GM04504 (cell line): Measurements from ENCODE around the gene CDKN2A.

Source experiments
- DNase-seq: peaks from one replicate; pipeline ENCODE4 v3.0.0-alpha.2; 2012; ENCODE audit warnings: low read depth

Gene CDKN2A

DNA sequence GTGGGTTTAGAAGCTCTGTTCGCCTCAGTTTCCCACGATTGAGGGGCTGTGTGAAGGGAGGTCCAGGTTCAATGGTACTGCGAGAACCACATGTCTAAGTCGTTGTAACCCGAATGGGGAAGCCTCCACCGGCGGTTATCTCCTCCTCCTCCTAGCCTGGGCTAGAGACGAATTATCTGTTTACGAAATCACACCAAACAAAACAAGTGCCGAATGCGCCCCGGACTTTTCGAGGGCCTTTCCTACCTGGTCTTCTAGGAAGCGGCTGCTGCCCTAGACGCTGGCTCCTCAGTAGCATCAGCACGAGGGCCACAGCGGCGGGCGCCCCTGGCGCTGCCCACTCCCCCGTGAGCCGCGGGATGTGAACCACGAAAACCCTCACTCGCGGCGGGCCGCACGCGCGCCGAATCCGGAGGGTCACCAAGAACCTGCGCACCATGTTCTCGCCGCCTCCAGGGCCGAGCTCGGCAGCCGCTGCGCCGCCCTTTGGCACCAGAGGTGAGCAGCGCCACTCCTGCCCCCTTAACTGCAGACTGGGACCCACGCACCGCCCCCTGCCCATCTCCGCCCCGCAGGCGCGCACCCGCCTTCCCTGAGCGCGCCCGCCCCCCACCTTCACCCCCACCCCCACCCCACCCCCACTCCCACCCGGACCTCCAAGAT lies at the start of gene CDKN2A:
Gene CDKN2A, minus strand, starts transcription at position 500 of the 663 bp plus-strand sequence.
- DNase-seq, result no peak

- DNase-seq, result no peak
Measured at GRCh38 chr9:22043928-22044327, 49.7 kb upstream of the CDKN2A start.

DNA sequence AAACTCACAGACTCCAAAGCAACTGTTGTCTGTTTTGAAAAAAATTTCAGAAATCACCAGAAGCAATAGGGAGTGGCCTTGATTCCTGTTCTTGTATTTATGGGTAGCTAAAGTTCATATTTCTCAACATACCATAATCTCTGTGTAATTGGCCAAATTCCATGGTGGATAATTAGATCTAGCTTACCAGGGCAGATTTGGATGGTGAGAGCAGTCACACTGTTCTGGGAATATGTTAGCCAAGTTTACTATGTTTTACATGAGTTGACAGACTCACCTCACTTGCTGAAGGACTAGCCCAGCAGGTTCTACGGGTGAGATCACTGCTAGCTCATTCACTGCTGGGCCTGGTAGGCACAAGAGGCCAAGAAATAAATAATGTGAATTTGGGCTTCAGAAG lies 47.6 kb upstream of the CDKN2A start:
- DNase-seq, result peak; percentile 35

GRCh38 chr9:22041344-22041743 lies 47.2 kb upstream of the CDKN2A start:
- DNase-seq, result no peak

DNA sequence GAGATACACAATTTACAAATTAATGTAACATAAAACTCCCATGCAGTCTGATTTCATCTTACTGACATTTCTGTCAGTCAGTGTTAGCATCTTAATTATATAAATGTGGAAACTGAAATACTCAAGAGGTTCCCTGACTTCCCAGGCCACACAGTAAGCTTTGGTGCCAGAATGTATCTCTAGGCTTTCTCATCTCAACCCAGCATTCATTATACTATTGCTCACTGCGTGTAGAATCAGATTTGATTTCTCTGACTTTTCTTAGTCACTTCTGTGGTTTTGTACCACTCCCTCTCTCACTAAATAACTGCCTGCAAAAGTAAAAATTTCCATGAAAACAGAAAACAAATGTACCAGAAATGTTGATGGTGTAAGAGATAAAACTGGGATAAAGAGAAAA lies 46.6 kb upstream of the CDKN2A start:
- DNase-seq, result peak; percentile 70

- DNase-seq, result no peak
Measured at GRCh38 chr9:22039258-22039657, 45.1 kb upstream of the CDKN2A start.

GRCh38 chr9:22037954-22038690 lies 43.9 kb upstream of the CDKN2A start:
- no peak for DNase-seq

DNA sequence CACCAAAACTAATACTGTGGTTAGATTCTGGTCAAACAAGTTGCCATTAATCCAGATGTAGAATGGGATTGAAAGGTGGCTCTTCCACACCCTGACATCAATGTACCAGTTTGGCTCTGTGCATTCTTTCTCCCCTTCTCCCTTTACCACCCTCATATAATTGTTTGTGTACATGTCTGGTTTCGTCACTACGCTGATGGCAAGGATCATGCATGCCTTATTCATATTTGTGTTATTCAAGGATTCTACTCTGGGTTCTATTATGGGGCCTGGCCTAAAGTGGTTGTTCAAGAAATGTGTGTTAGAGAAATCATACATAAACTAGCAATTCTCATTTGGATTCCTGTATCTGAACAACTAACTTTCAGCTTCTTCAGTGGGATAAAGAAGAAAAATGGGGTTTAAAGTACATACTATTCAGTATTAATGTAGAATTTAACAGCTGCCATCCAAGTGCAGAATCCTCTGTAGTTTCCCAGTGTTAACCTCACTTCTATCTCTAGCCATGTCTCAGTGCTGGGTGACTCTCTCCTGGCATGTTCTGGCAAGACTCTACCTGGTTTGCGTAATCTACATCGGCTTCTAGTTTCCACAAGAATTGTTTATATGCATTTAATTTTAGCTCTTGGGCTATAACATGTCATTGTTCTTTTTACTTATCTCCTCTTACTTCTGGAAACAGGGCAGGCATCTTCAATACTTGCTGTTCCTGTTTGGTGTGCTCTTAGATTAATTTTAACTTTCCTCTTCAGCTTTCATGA lies 42.9 kb upstream of the CDKN2A start:
- DNase-seq, result no peak

- DNase-seq, result no peak
Measured at GRCh38 chr9:22035591-22036011, 41.4 kb upstream of the CDKN2A start.

- no peak for DNase-seq
Measured at GRCh38 chr9:22033012-22033630, 38.9 kb upstream of the CDKN2A start.

- no peak for DNase-seq
Measured at GRCh38 chr9:22031655-22032411, 37.6 kb upstream of the CDKN2A start.

GRCh38 chr9:22030101-22030598 lies 36.0 kb upstream of the CDKN2A start:
- DNase-seq, result peak; percentile 52

GRCh38 chr9:22029231-22029630 lies 35.0 kb upstream of the CDKN2A start:
- no peak for DNase-seq

DNA sequence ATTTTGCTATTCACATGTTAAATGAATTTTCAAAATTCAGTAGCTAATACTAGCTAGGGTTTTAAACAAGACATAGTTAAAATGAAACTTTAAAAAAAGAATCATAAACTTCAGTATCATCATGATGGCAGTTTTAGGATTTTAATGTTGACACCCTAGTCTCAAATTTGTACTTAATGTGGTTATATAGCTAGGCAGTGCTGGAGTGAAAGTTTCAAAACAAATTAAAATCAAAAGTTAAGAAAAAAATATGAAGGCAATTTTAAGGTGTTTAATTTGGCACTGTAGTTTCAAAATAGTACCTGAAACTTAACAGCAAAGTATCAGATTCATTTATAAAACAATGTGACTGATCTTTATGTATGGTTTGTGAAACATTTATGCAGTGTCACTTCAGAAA lies 34.2 kb upstream of the CDKN2A start:
- no peak for DNase-seq

- DNase-seq, result no peak
Measured at GRCh38 chr9:22026696-22027095, 32.5 kb upstream of the CDKN2A start.

GRCh38 chr9:22022396-22022795 lies 28.2 kb upstream of the CDKN2A start:
- no peak for DNase-seq

GRCh38 chr9:22010866-22011625 lies 16.9 kb upstream of the CDKN2A start:
- no peak for DNase-seq

DNA sequence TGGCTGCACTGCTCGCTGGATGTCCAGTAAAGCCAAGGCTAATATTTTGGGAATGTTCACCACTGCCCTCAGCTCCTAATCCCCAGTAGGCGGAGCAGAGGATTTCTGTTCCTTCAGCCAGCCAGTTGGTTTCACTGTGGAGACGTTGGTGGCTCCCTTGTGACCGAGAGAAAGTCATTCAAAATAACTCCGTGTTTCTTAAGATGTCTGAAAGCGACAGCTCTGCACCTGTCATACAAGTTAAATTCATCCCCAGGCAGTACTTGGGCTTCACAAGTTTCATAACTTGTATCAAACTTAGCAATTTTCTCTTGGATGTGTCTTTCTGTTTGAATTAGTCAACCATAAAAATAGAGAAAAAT lies 15.3 kb upstream of the CDKN2A start:
- DNase-seq, result no peak

DNA sequence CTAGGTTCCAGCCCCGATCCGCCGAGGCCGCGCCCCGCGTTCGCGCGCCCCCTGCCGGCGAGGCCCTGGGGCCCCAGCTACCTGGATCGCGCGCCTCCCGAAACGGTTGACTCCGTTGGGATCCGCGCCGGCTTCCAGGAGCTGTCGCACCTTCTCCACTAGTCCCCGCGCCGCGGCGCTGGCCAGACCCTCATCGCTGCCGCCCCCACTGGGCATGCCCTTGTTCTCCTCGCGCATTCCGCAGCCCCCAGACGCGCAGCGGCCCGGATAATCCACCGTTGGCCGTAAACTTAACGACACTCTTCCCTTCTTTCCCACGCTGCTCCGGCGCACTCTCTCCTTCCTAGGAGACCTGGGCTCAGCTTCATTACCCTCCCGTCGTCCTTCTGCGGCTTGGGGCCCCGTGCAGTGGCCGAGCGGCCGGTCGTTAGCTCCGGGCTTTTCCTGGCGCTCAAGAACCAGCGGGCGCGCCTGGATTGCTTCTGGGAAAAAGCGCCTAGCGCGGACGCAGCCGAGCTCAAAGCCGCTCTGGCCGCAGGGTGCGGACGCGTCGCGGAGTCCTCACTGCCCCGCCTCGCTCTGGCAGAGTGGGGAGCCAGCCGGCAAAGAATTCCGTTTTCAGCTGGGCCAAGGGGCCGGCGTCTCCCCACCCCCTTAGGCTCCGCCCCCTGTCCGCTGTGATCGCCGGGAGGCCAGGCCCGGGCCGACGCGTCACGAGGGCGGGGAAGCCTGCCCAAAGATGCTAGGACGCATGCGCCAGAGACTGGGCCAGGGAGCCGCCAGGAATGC lies 14.7 kb upstream of the CDKN2A start, which contains the start of gene CDKN2B:
Gene CDKN2B, minus strand, starts transcription at position 589 of the 789 bp plus-strand sequence. Its CDS starts 352 bp downstream, at position 237.
- DNase-seq, result peak; percentile 95

GRCh38 chr9:22008384-22008716 lies 14.2 kb upstream of the CDKN2A start:
- DNase-seq, result no peak
